GM06990 (cell line): ENCODE data around the gene AVP.

Experiments used
- DNase-seq: peaks from one replicate; pipeline ENCODE4 v3.0.0-alpha.2; 2011; ENCODE audit not compliant: insufficient read length; ENCODE audit errors: extremely low read depth
- H3K27me3 ChIP-seq: replicated peaks from 2 replicates; pipeline ENCODE4 v1.6.0; 2011; ENCODE audit warnings: low read length; ENCODE audit not compliant: control insufficient read depth, insufficient read depth
- H3K36me3 ChIP-seq: 2 replicates; pipeline ENCODE4 v1.5.1; 2011; ENCODE audit warnings: low read length; ENCODE audit not compliant: control insufficient read depth, insufficient read depth
- H3K4me3 ChIP-seq: replicated peaks from 2 replicates; pipeline ENCODE4 v1.5.1; 2011; ENCODE audit warnings: low read depth, mild to moderate bottlenecking, control low read depth, low read length
- TF ChIP-seq, protein P1 (sequence below): IDR thresholded peaks from 2 replicates; pipeline ENCODE4 v1.5.1; 2011; ENCODE audit warnings: low read length, control low read depth, mild to moderate bottlenecking, inconsistent platforms; ENCODE audit not compliant: insufficient read depth, poor library complexity, severe bottlenecking

The AVP gene

DNA sequence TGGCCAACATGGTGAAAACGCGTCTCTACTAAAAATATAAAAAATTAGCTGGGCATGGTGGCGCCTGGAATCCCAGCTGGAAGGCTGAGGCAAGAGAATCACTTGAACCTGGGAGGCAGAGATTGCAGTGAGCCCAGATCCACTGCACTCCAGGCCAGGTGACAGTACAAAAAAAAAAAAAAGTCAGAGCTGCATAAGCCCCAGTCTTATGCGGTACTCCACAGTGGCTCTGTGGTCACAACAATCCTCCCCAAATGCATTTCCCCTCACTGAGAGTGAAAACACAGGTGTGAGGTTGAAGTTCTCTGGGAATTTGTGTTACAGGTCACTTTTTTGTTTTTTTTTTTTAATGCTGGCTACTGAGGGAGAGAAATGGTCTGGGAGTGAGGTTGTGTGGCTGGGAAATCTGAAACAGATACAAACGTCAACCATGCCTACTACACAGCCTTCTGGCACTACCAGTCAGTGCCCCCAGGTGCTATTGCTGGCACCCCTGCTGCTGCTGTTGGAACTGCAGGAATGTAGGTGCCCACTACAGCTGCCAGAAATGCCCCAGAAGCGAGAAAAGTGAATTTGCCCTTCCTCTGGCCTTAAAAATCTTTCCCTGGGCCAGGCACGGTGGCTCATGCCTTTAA lies 33.0 kb downstream of the AVP start:
- TF ChIP-seq, protein P1, sequence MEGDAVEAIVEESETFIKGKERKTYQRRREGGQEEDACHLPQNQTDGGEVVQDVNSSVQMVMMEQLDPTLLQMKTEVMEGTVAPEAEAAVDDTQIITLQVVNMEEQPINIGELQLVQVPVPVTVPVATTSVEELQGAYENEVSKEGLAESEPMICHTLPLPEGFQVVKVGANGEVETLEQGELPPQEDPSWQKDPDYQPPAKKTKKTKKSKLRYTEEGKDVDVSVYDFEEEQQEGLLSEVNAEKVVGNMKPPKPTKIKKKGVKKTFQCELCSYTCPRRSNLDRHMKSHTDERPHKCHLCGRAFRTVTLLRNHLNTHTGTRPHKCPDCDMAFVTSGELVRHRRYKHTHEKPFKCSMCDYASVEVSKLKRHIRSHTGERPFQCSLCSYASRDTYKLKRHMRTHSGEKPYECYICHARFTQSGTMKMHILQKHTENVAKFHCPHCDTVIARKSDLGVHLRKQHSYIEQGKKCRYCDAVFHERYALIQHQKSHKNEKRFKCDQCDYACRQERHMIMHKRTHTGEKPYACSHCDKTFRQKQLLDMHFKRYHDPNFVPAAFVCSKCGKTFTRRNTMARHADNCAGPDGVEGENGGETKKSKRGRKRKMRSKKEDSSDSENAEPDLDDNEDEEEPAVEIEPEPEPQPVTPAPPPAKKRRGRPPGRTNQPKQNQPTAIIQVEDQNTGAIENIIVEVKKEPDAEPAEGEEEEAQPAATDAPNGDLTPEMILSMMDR = no peak
- H3K36me3 ChIP-seq = peaks cover 9% of the 10 kb centered on the region

DNA sequence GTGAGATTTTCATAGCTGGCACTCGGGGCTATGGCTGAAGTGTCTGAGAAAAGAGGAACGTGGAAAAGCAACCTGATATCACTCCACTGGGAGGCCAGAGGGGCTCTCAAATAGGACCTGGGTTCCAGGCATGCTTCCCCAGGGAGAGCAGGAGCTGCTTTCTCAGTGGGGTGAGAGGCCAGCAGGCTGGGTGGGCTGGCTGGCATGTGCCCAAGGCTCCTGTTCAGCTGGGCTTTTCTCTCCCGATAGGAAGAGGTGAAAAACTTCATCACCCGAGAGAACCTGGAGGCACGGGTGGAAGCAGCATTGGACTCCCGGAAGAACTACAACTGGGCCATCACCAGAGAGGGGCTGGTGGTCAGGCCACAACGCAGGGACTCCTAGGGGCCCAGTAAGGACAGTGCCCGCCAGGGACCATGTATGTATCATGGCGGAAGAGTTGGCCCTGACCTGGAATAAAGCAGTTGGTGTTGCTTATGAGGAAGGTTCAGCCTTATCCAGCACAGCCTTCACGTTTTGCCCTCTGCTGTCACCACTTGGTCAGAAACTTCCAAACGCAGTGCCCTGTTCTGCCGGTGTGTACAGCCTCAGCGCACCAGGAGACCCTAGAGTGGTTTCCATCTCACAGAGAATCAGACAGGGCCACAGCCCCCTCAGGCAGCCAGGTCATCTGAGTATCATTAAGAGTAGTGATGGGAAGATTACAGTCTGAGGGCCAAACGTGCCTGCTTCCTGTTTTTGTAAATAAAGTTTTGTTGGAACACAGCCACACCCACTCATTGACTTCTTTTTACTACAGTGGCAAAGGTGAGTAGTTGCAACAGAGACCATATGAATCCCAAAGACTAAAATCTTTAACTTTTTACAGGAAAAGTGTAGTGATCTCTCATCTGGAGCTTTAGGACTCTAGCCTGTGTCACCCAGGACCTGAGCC lies 36.8 kb downstream of the AVP start:
- H3K4me3 ChIP-seq = no peak overlapping the region
- TF ChIP-seq, protein P1 = no peak
- peaks cover 9% of the 10 kb centered on the region for H3K36me3 ChIP-seq
- no peak for DNase-seq
- H3K27me3 ChIP-seq = no peaks in the 10 kb centered on the region

More for the DNA sequence above, 33.0 kb downstream of the AVP start:
- DNase-seq = no peak
- no peaks in the 10 kb centered on the region for H3K27me3 ChIP-seq
- no peak overlapping the region for H3K4me3 ChIP-seq

DNA sequence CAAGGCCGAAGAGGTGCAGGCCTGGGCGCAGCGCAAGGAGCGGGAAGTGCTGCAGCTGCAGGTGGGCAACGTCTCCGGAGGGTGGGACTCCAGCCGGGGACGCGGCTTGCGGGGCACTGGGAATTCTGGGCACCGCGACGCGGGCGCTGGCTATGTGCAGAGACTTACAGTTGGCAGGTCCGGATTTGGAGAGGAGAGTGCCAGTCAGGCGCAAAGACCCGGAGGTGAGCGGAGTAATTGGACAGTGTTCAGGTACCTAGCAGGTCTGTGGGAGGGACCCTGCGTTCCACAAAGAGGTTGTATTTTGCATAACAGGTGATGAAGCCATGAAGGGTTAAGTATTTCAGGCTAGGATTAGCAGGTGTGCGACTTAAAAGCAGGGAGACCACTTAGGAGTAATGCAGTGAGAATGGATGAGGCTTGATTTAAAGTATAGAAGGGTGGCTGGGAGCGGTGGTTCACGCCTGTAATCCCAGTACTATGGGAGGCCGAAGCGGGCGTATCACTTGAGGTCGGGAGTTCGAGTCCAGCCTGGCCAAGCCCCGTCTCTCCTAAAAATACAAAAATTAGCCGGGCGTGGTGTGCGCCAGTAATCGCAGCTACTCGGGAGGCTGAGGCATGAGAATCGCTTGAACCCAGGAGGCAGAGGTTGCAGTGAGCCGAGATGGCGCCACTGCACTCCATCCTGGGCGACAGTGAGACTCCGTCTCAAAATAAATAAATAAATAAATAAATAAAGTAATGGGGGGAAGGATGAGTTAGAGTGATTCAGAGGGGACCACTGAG lies 37.7 kb downstream of the AVP start:
- peaks cover 11% of the 10 kb centered on the region for H3K36me3 ChIP-seq
- H3K4me3 ChIP-seq = peak overlapping the region; percentile 86
- H3K27me3 ChIP-seq = no peaks in the 10 kb centered on the region
- DNase-seq = no peak
- TF ChIP-seq, protein P1 = no peak

DNA sequence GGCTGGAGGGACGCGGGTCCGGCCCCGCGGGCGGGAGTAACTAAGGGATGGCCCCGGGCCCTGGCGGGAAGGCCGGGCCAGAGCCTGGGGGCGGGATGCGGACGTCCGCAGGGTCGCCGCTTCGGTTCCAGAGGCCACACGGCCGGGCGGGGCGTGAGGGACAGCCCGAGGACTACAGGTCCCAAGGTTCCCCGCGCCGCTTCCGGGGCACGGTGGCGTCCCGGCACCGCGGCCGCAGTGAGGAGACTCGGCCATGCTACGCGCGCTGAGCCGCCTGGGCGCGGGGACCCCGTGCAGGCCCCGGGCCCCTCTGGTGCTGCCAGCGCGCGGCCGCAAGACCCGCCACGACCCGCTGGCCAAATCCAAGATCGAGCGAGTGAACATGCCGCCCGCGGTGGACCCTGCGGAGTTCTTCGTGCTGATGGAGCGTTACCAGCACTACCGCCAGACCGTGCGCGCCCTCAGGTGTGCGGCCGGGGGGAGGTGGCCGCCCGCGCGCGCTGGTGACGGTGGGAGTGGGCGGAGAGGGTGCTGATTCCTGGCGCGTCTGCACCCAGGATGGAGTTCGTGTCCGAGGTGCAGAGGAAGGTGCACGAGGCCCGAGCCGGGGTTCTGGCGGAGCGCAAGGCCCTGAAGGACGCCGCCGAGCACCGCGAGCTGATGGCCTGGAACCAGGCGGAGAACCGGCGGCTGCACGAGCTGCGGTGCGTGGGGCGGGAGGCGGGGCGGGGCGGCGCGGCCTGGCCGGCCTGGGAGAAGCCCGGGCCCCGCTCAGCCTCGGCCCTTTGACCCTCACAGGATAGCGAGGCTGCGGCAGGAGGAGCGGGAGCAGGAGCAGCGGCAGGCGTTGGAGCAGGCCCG lies 38.5 kb downstream of the AVP start, which contains the start of gene MRPS26:
Gene MRPS26, plus strand, starts transcription at position 237 of the 861 bp plus-strand sequence. Its CDS starts 17 bp downstream, at position 254.
- H3K27me3 ChIP-seq = no peaks in the 10 kb centered on the region
- DNase-seq = peak; percentile 93
- TF ChIP-seq, protein P1 = peak; percentile 22
- peaks cover 11% of the 10 kb centered on the region for H3K36me3 ChIP-seq
- H3K4me3 ChIP-seq = peak within 1 kb of the TSS; percentile 86

DNA sequence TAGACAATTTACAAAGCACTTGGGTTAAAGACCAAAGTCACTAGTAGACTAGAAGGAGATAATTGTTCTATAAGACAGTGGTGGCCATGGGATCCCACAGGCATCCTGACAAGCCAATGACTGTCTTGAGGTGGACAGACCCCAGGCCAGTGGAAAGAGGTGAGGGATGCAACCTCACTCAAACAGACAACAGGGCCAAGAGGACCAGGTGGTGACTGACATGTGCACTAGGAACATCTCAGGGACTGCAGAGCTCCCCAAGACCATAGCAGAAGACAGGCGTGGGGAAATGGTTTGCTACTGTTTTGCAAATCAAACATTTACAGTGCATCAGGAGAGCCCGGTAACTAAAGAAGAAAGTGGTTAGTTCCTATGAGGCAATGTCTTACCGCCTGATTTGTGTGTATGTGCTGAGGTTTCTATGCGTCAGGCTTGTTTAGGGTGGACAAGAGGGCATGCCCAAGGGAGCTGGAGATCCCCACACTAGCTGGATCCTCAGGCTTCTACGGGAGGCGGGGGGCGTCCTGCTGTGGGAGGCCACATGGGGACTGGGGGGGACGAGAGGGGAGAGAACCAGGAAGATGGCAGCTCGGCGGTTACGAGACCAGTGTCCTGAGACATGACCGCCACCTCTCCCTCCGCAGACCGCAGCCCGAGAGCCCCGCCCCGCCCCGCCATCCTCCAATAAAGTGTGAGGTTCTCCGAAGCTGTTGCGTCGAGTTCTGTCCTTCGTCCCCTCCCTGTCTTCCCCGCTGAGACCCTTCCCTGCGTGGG lies 39.3 kb downstream of the AVP start:
- DNase-seq = no peak
- no peaks in the 10 kb centered on the region for H3K27me3 ChIP-seq
- H3K36me3 ChIP-seq = peaks cover 11% of the 10 kb centered on the region
- H3K4me3 ChIP-seq = peak overlapping the region; percentile 86
- TF ChIP-seq, protein P1 = no peak
